A375 (cell line): ENCODE data around the gene CNEP1R1. TPM values are rescaled to one million over a fixed set of nuclear protein-coding genes. Genes with fewer than 3 reads are reported as not detected.

Source experiments
- small RNA-seq: library from RNA; depleted of rRNA; stranded (forward); fragments of <200 nt; gene quantifications from one replicate; pipeline ENCODE3, GENCODE V24; 2014
- total RNA-seq: library from RNA; depleted of rRNA; stranded (reverse); fragments of >200 nt; shearing (Covaris generic); gene quantifications from 2 replicates; pipeline ENCODE4 v1.2.3, GENCODE V29; 2014; rRNA removed

Gene CNEP1R1
- total RNA-seq, result 7.2 and 9.4 TPM in 2 replicates

GRCh38 chr16:50024684-50025536 is at the start of gene CNEP1R1:
CNEP1R1 (plus strand) TSS chr16:50025225; CDS start chr16:50025316, 91 bp downstream.

GRCh38 chr16:50065624-50066481 is 40.8 kb downstream of the CNEP1R1 start, which contains the start of gene HEATR3:
HEATR3 (plus strand) TSS chr16:50065970; CDS start chr16:50066132, 162 bp downstream.

Small RNAs within 50 kb of the gene (small RNA-seq; reads per million reads assigned to genes)
- not detected for gene RF00017

Other genes starting within 250 kb of the CNEP1R1 start
- 0.08 TPM in 1 of 2 replicates, not detected in the other for gene ZNF423, start 169.1 kb upstream of the CNEP1R1 start, total RNA-seq
- 16.9 and 19.6 TPM in 2 replicates for gene HEATR3, start 40.7 kb downstream of the CNEP1R1 start, total RNA-seq
- 9.0 and 9.9 TPM in 2 replicates for gene TENT4B, start 128.1 kb downstream of the CNEP1R1 start, total RNA-seq
- gene ADCY7, start 241.3 kb downstream of the CNEP1R1 start, total RNA-seq, result 37.6 and 41.2 TPM in 2 replicates